SIG-M5 treated with dmso at 0.1 percent for 504 hours (cell line): ENCODE measurements around the gene TLL1.

Source experiments
- DNase-seq: peaks from one replicate; lab custom pipeline; 2025; ENCODE audit not compliant: unreplicated experiment; lab: John Stamatoyannopoulos, UW

TLL1 gene

GRCh38 chr4:166143227-166143626, 270.2 kb downstream of the TLL1 start:
- no peak for DNase-seq

GRCh38 chr4:166144607-166145006, 271.6 kb downstream of the TLL1 start:
- DNase-seq = no peak

DNA sequence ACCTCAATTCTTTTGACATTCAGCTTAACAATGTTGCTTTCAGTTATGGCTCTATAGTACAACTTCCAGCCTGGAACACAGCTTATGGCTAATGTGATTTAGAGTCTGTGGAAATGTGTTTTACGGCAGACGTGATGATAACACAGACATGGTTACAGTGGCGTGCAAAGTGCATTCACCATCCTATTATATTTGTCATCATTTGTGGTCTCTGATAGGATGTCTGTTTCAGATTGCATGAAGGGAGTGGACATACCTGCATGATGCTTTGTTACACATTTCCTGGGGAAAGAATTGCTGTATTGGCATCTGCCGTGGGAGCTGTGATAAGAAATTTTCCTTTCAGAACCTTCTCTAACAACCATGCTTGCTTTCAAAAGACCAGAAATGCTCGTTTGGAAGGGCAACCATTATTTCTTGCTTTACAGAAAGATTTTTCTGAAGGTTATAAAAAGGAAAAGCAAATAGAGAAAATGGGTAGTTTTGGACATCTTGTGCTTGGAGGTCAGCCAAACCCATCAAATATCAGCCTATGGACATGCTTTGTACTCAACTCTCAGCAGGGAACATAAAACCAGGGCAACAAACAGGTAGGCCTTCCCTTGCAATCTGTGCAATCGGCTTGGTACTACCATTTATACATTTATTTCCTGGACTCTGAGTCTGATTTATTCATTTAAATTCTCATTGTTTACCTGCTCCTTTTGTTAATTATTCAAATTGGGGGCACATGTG, 273.9 kb downstream of the TLL1 start:
- no peak for DNase-seq
